ENCODE data around the gene PGAP2.

PGAP2 gene

GRCh38 chr11:3838504-3838903 lies 30.1 kb downstream of the PGAP2 start:
- peaks cover 34% of the 10 kb centered on the region for H3K4me1 ChIP-seq (ENCODE audit: low read length)
- no peak overlapping the region for H2AFZ ChIP-seq (ENCODE audit: low read length)
- no peak for DNase-seq
- no peak overlapping the region for H3K27ac ChIP-seq (ENCODE audit: low read length)
- no peaks in the 10 kb centered on the region; the same call in 1 of the 2 replicates for H3K36me3 ChIP-seq (replicated peaks; ENCODE audit: insufficient read depth, low read length)
- H3K4me3 ChIP-seq (ENCODE audit: low read length), result no peak overlapping the region
- H3K9me3 ChIP-seq (replicated peaks; ENCODE audit: insufficient read depth, low read length), result no peaks in the 10 kb centered on the region
- H4K20me1 ChIP-seq (ENCODE audit: insufficient read depth, low read length), result 0 out of 2 replicates have a peak, but pooled peaks cover 4% of the 10 kb centered on the region
- no peak overlapping the region for H3K9ac ChIP-seq (ENCODE audit: low read length)
- H3F3A ChIP-seq (ENCODE audit: insufficient read depth, low read length), result peaks cover 7% of the 10 kb centered on the region
- no peaks in the 10 kb centered on the region for H3K9me2 ChIP-seq (replicated peaks; ENCODE audit: insufficient read depth, low read length)
- H3K4me2 ChIP-seq (ENCODE audit: low read depth, low read length), result no peak overlapping the region
- no peaks in the 10 kb centered on the region for H3K27me3 ChIP-seq (replicated peaks; ENCODE audit: insufficient read depth, low read length)
- TF ChIP-seq EZH2 (optimal IDR thresholded peaks at IDR 0.05; ENCODE audit: low read depth, low read length) (no peak), CTCF (IDR thresholded peaks at IDR 0.05; ENCODE audit: low read length) (no peak), EZH2phosphoT487 (IDR thresholded peaks at IDR 0.05; ENCODE audit: low read length) (no peak)
- H3K79me2 ChIP-seq (ENCODE audit: low read length), result peaks cover 71% of the 10 kb centered on the region

- no peaks in the 10 kb centered on the region for H3K9me2 ChIP-seq (replicated peaks; ENCODE audit: insufficient read depth, low read length)
- H3F3A ChIP-seq (ENCODE audit: insufficient read depth, low read length), result peaks cover 7% of the 10 kb centered on the region
- 0 out of 2 replicates have a peak, but pooled peaks cover 4% of the 10 kb centered on the region for H4K20me1 ChIP-seq (ENCODE audit: insufficient read depth, low read length)
- H3K9me3 ChIP-seq (replicated peaks; ENCODE audit: insufficient read depth, low read length), result no peaks in the 10 kb centered on the region
- DNase-seq, result no peak
- H2AFZ ChIP-seq (ENCODE audit: low read length), result peak overlapping the region; percentile 57; the same call in 1 of the 2 replicates
- H3K4me2 ChIP-seq (ENCODE audit: low read depth, low read length), result peak overlapping the region; percentile 87
- peaks cover 54% of the 10 kb centered on the region for H3K79me2 ChIP-seq (ENCODE audit: low read length)
- H3K36me3 ChIP-seq (replicated peaks; ENCODE audit: insufficient read depth, low read length), result no peaks in the 10 kb centered on the region; the same call in 1 of the 2 replicates
- TF ChIP-seq CTCF (IDR thresholded peaks at IDR 0.05; ENCODE audit: low read length) (no peak), EZH2phosphoT487 (IDR thresholded peaks at IDR 0.05; ENCODE audit: low read length) (no peak)
- no peaks in the 10 kb centered on the region for H3K27me3 ChIP-seq (replicated peaks; ENCODE audit: insufficient read depth, low read length)
- H3K4me1 ChIP-seq (ENCODE audit: low read length), result peaks cover 34% of the 10 kb centered on the region
- peak overlapping the region; percentile 71 for H3K4me3 ChIP-seq (ENCODE audit: low read length)
- H3K27ac ChIP-seq (ENCODE audit: low read length), result peak overlapping the region; percentile 29; the same call in 1 of the 2 replicates
- peak overlapping the region; percentile 97 for H3K9ac ChIP-seq (ENCODE audit: low read length)
Measured at GRCh38 chr11:3840004-3840869, 31.9 kb downstream of the PGAP2 start.

GRCh38 chr11:3840870-3841425 lies 32.6 kb downstream of the PGAP2 start, which contains the start of gene RHOG:
TSS of gene RHOG (minus strand) at chr11:3840959. CDS start at chr11:3828138, 12,821 bp downstream.
- Histone ChIP-seq H3K9me3 (replicated peaks; ENCODE audit: insufficient read depth, low read length) (no peaks in the 10 kb centered on the region), H4K20me1 (ENCODE audit: insufficient read depth, low read length) (0 out of 2 replicates have a peak, but pooled peaks cover 4% of the 10 kb centered on the region), H2AFZ (ENCODE audit: low read length) (peak within 1 kb of the TSS; percentile 57), H3K4me3 (ENCODE audit: low read length) (peak within 1 kb of the TSS; percentile 76), H3K4me2 (ENCODE audit: low read depth, low read length) (peak within 1 kb of the TSS; percentile 87), H3F3A (ENCODE audit: insufficient read depth, low read length) (peaks cover 7% of the 10 kb centered on the region), H3K36me3 (replicated peaks; ENCODE audit: insufficient read depth, low read length) (no peaks in the 10 kb centered on the region; the same call in 1 of the 2 replicates), H3K27ac (ENCODE audit: low read length) (peak within 1 kb of the TSS; percentile 91), H3K4me1 (ENCODE audit: low read length) (peaks cover 34% of the 10 kb centered on the region), H3K79me2 (ENCODE audit: low read length) (peaks cover 47% of the 10 kb centered on the region), H3K9me2 (replicated peaks; ENCODE audit: insufficient read depth, low read length) (no peaks in the 10 kb centered on the region), H3K9ac (ENCODE audit: low read length) (peak within 1 kb of the TSS; percentile 97), H3K27me3 (replicated peaks; ENCODE audit: insufficient read depth, low read length) (no peaks in the 10 kb centered on the region)
- TF ChIP-seq CTCF (IDR thresholded peaks at IDR 0.05; ENCODE audit: low read length), result no peak
- no peak for TF ChIP-seq EZH2 (optimal IDR thresholded peaks at IDR 0.05; ENCODE audit: low read depth, low read length)
- no peak for TF ChIP-seq EZH2phosphoT487 (IDR thresholded peaks at IDR 0.05; ENCODE audit: low read length)
- peak; percentile 81 for DNase-seq

Measured in MM.1S (cell line).